Progenitor cell of endocrine pancreas (in vitro differentiated cells): Measurements from ENCODE around the gene FBXO30. TPM values are rescaled to one million over a fixed set of nuclear protein-coding genes. Genes with fewer than 3 reads are reported as not detected.

Experiments
- DNase-seq: peaks from one replicate; pipeline ENCODE4 v3.0.0; 2021; ENCODE audit warnings: low spot score; ENCODE audit not compliant: unreplicated experiment
- H3K27ac Mint-ChIP-seq: 2 replicates; pipeline ENCODE4 v1.8.0; 2021; ENCODE audit warnings: mild to moderate bottlenecking, moderate library complexity, mixed read lengths
- H3K27me3 Mint-ChIP-seq: 2 replicates; pipeline ENCODE4 v1.8.0; 2021; ENCODE audit warnings: mixed read lengths
- H3K36me3 Mint-ChIP-seq: 2 replicates; pipeline ENCODE4 v1.8.0; 2022; ENCODE audit warnings: mixed read lengths; ENCODE audit not compliant: insufficient read depth
- H3K4me1 Mint-ChIP-seq: 2 replicates; pipeline ENCODE4 v1.8.0; 2021; ENCODE audit warnings: low read depth, mixed read lengths
- H3K4me3 Mint-ChIP-seq: 2 replicates; pipeline ENCODE4 v1.8.0; 2021; ENCODE audit warnings: low read depth, mild to moderate bottlenecking, moderate library complexity, mixed read lengths
- H3K9me3 Mint-ChIP-seq: 2 replicates; pipeline ENCODE4 v1.8.0; 2021; ENCODE audit warnings: low read depth, mixed read lengths
- CTCF ChIP-seq: fragments of 200-600 bp; sonication (generic); IDR thresholded peaks from one replicate; pipeline ENCODE4 v1.5.0; 2021; ENCODE audit warnings: antibody characterized with exemption, mild to moderate bottlenecking; ENCODE audit not compliant: unreplicated experiment
- total RNA-seq: library from RNA; stranded (reverse); gene quantifications from 2 replicates; pipeline ENCODE4 v1.2.1, GENCODE V29; 2021

The FBXO30 gene
- total RNA-seq, 1 donor from 2014 or later: 13.1 TPM

- H3K36me3 Mint-ChIP-seq: peaks cover 1% of the 10 kb centered on the region
- TF ChIP-seq CTCF: no peak
- H3K4me3 Mint-ChIP-seq: no peak overlapping the region
- H3K4me1 Mint-ChIP-seq: peaks cover 6% of the 10 kb centered on the region
- no peaks in the 10 kb centered on the region for H3K9me3 Mint-ChIP-seq
- DNase-seq: no peak
- no peaks in the 10 kb centered on the region for H3K27me3 Mint-ChIP-seq
- H3K27ac Mint-ChIP-seq: no peak overlapping the region
Measured at GRCh38 chr6:145818796-145819195, 4.2 kb upstream of the FBXO30 start.

GRCh38 chr6:145816392-145816791, 1.8 kb upstream of the FBXO30 start:
- Mint-ChIP-seq H3K4me3 (peak overlapping the region; percentile 94), H3K9me3 (no peaks in the 10 kb centered on the region), H3K4me1 (peaks cover 16% of the 10 kb centered on the region), H3K27ac (no peak overlapping the region), H3K27me3 (no peaks in the 10 kb centered on the region), H3K36me3 (peaks cover 1% of the 10 kb centered on the region)
- no peak for TF ChIP-seq CTCF
- no peak for DNase-seq

GRCh38 chr6:145815309-145816274, 997 bp upstream of the FBXO30 start:
- Mint-ChIP-seq H3K27me3 (no peaks in the 10 kb centered on the region), H3K27ac (peak overlapping the region; percentile 98), H3K9me3 (no peaks in the 10 kb centered on the region), H3K36me3 (peaks cover 1% of the 10 kb centered on the region), H3K4me3 (peak overlapping the region; percentile 94), H3K4me1 (peaks cover 23% of the 10 kb centered on the region)
- TF ChIP-seq CTCF: no peak
- DNase-seq: no peak

- TF ChIP-seq CTCF: no peak
- Mint-ChIP-seq H3K4me3 (peak overlapping the region; percentile 91), H3K9me3 (no peaks in the 10 kb centered on the region), H3K27ac (peak overlapping the region; percentile 94), H3K27me3 (no peaks in the 10 kb centered on the region), H3K4me1 (peaks cover 34% of the 10 kb centered on the region), H3K36me3 (peaks cover 1% of the 10 kb centered on the region)
- DNase-seq: no peak
Measured at GRCh38 chr6:145814035-145814500, 527 bp downstream of the FBXO30 start.

GRCh38 chr6:145813285-145814034, 1.1 kb downstream of the FBXO30 start:
- peak overlapping the region; percentile 91 for H3K4me3 Mint-ChIP-seq
- no peaks in the 10 kb centered on the region for H3K27me3 Mint-ChIP-seq
- H3K36me3 Mint-ChIP-seq: peaks cover 2% of the 10 kb centered on the region
- no peaks in the 10 kb centered on the region for H3K9me3 Mint-ChIP-seq
- no peak for DNase-seq
- peak overlapping the region; percentile 94 for H3K27ac Mint-ChIP-seq
- H3K4me1 Mint-ChIP-seq: peaks cover 35% of the 10 kb centered on the region
- TF ChIP-seq CTCF: no peak
